22Rv1 (cell line): ENCODE results near the gene NEDD4L.

Source experiments
- ZFX ChIP-seq: fragments of 450-650 bp; IDR thresholded peaks from 2 replicates; pipeline ENCODE4 v1.6.1; 2017; ENCODE audit warnings: antibody characterized with exemption, borderline replicate concordance
- TF ChIP-seq, protein P1 (sequence below): fragments of 450-650 bp; IDR thresholded peaks from 2 replicates; pipeline ENCODE4 v1.5.1; 2017; ENCODE audit warnings: mild to moderate bottlenecking

DNA sequence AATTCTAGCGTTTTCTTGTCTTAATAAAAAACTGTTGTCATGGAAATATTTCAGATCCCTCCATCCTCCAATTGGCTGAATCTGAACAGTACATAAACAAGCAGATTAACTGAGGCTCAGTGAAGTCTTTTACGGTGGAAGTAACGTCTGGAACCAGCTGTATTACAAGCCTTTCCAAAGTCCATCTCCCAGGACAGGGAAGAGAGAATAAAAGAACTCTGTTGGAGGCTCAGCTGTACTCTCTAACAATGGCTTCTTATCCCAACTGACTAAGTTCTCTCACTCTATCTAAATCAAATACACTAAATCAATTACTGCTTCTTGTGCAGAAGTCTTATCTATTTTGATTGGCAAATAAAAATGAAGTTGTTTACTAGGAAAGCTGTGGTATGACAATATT, 19.9 kb upstream of the NEDD4L start:
- TF ChIP-seq, protein P1, sequence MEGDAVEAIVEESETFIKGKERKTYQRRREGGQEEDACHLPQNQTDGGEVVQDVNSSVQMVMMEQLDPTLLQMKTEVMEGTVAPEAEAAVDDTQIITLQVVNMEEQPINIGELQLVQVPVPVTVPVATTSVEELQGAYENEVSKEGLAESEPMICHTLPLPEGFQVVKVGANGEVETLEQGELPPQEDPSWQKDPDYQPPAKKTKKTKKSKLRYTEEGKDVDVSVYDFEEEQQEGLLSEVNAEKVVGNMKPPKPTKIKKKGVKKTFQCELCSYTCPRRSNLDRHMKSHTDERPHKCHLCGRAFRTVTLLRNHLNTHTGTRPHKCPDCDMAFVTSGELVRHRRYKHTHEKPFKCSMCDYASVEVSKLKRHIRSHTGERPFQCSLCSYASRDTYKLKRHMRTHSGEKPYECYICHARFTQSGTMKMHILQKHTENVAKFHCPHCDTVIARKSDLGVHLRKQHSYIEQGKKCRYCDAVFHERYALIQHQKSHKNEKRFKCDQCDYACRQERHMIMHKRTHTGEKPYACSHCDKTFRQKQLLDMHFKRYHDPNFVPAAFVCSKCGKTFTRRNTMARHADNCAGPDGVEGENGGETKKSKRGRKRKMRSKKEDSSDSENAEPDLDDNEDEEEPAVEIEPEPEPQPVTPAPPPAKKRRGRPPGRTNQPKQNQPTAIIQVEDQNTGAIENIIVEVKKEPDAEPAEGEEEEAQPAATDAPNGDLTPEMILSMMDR: no peak
- no peak for TF ChIP-seq ZFX
